HCT116 (cell line): ENCODE measurements around the gene PEMT. TPM values are rescaled to one million over a fixed set of nuclear protein-coding genes. Genes with fewer than 3 reads are reported as not detected.

Experiments used
- ATAC-seq: fragments of 200-7000 bp; cut with Tn5 transposase; 2 replicates; pipeline ENCODE4 v1.9.1; 2020; ENCODE audit warnings: mild to moderate bottlenecking, moderate library complexity
- BruUV-seq: library from RNA; stranded (reverse); fragments of 400-500 nt; replicated peaks from 2 replicates; lab custom pipeline; 2021; lab: Mats Ljungman, UMichigan
- CTCF ChIA-PET: fragments of 300-600 bp; sonication (Branson Sonifier 250); formaldehyde crosslinking; loops from one replicate; lab custom pipeline; 2021; ENCODE audit warnings: antibody characterized with exemption; lab: Charles Lee
- POLR2A ChIA-PET: fragments of 300-600, 350-600 bp; sonication (Branson Sonifier 250); formaldehyde crosslinking; loops from one replicate; lab custom pipeline; 2021; ENCODE audit warnings: antibody characterized with exemption; lab: Charles Lee
- RAD21 ChIA-PET, 2 experiments: fragments of 300-600 bp; sonication (Branson Sonifier 250); formaldehyde crosslinking; loops; one replicate each; lab custom pipeline; 2023; ENCODE audit warnings: low total read pairs in 2 of 2; ENCODE audit not compliant: uncharacterized antibody in 2 of 2, unreplicated experiment in 2 of 2, low non-redundant PET in 1 of 2; lab: Charles Lee
- DNase-seq: peaks from one replicate; pipeline ENCODE4 v3.0.0-alpha.2; 2010; ENCODE audit warnings: low read depth, low spot score
- H2AFZ ChIP-seq: fragments of 200-600 bp; shearing (Covaris generic), sonication (generic); 2 replicates; pipeline ENCODE4 v1.6.1; 2017; ENCODE audit warnings: low read depth, mixed run types, mixed read lengths, antibody characterized with exemption, low read length; ENCODE audit not compliant: poor library complexity, severe bottlenecking
- H3K27ac ChIP-seq: 2 replicates; pipeline ENCODE4 v1.5.1; 2012; ENCODE audit warnings: low read depth, low read length
- H3K27me3 ChIP-seq: fragments of 200-600 bp; sonication (generic); 2 replicates; pipeline ENCODE4 v1.6.1; 2016; ENCODE audit warnings: mixed run types, low read length, mixed read lengths; ENCODE audit not compliant: insufficient read depth
- H3K36me3 ChIP-seq, 2 experiments: fragments of 200-500 bp in 1 of 2; fragments of 200-600 bp in 1 of 2; sonication (Bioruptor generic) in 1 of 2; sonication (generic) in 1 of 2; 2 replicates each; pipeline versions ENCODE4 v1.5.1 to v1.6.1; 2014 to 2016; ENCODE audit warnings: low read length in 2 of 2, inconsistent platforms in 1 of 2, mixed read lengths in 1 of 2, mixed run types in 1 of 2; ENCODE audit not compliant: insufficient read depth in 2 of 2, control insufficient read depth in 1 of 2
- H3K4me1 ChIP-seq, 2 experiments: fragments of 200-600 bp in 1 of 2; sonication (generic) in 1 of 2; 2 replicates each; pipeline versions ENCODE4 v1.5.1 to v1.6.1; 2012 to 2017; ENCODE audit warnings: low read length in 2 of 2, inconsistent platforms in 1 of 2, mild to moderate bottlenecking in 1 of 2, mixed read lengths in 1 of 2, mixed run types in 1 of 2, moderate library complexity in 1 of 2; ENCODE audit not compliant: insufficient read depth in 2 of 2, control insufficient read depth in 1 of 2
- H3K4me2 ChIP-seq: fragments of 200-600 bp; sonication (generic); 2 replicates; pipeline ENCODE4 v1.6.1; 2017; ENCODE audit warnings: mixed run types, low read length, mixed read lengths
- H3K4me3 ChIP-seq, 2 experiments: fragments of 200-600 bp in 1 of 2; sonication (generic) in 1 of 2; replicated peaks in 1 of 2; 2 replicates each; pipeline ENCODE4 v1.5.1; 2011 to 2016; ENCODE audit warnings: low read length in 2 of 2, control low read depth in 1 of 2, low read depth in 1 of 2, mild to moderate bottlenecking in 1 of 2, mixed read lengths in 1 of 2, mixed run types in 1 of 2
- H3K79me2 ChIP-seq: fragments of 200-600 bp; sonication (generic); 2 replicates; pipeline ENCODE4 v1.6.1; 2017; ENCODE audit warnings: mild to moderate bottlenecking, mixed run types, low read length, moderate library complexity, mixed read lengths; ENCODE audit not compliant: insufficient read depth
- H3K9ac ChIP-seq: fragments of 200-600 bp; sonication (generic); 2 replicates; pipeline ENCODE4 v1.6.1; 2016; ENCODE audit warnings: low read length, mixed read lengths
- H3K9me2 ChIP-seq: fragments of 200-600 bp; sonication (generic), shearing (Covaris generic); 2 replicates; pipeline ENCODE4 v1.6.1; 2017; ENCODE audit warnings: mixed run types, mild to moderate bottlenecking, moderate library complexity; ENCODE audit not compliant: insufficient read depth
- H3K9me3 ChIP-seq, 2 experiments: fragments of 200-500 bp in 1 of 2; fragments of 200-600 bp in 1 of 2; sonication (Bioruptor generic) in 1 of 2; sonication (generic) in 1 of 2; 2 replicates each; pipeline ENCODE4 v1.6.1; 2014 to 2017; ENCODE audit warnings: low read length in 2 of 2, mixed read lengths in 2 of 2, inconsistent platforms in 1 of 2, low read depth in 1 of 2, mild to moderate bottlenecking in 1 of 2, mixed run types in 1 of 2, moderate library complexity in 1 of 2; ENCODE audit not compliant: control insufficient read depth in 1 of 2, insufficient read depth in 1 of 2
- H4K20me1 ChIP-seq: fragments of 200-600 bp; sonication (generic), shearing (Covaris generic); 2 replicates; pipeline ENCODE4 v1.6.1; 2017; ENCODE audit warnings: mixed run types, mild to moderate bottlenecking, moderate library complexity; ENCODE audit not compliant: insufficient read depth
- ATF3 ChIP-seq: IDR thresholded peaks from 2 replicates; pipeline ENCODE4 v1.6.1; 2012
- CBX3 ChIP-seq: IDR thresholded peaks from 2 replicates; pipeline ENCODE4 v1.6.1; 2012; ENCODE audit warnings: low read depth
- CEBPB ChIP-seq: IDR thresholded peaks from 2 replicates; pipeline ENCODE4 v1.6.1; 2012; ENCODE audit warnings: low read depth
- CTCF ChIP-seq, 3 experiments: fragments of 200-600 bp in 1 of 3; sonication (generic) in 1 of 3; IDR thresholded peaks in 2 of 3; conservative IDR thresholded peaks in 1 of 3; 2 replicates each; pipeline ENCODE4 v1.5.1; 2012 to 2017; ENCODE audit warnings: low read depth in 2 of 3, low read length in 2 of 3, antibody characterized with exemption in 1 of 3, borderline replicate concordance in 1 of 3, control low read depth in 1 of 3, mild to moderate bottlenecking in 1 of 3, mixed read lengths in 1 of 3, mixed run types in 1 of 3, moderate library complexity in 1 of 3; ENCODE audit not compliant: insufficient read depth in 1 of 3
- ELF1 ChIP-seq: IDR thresholded peaks from 2 replicates; pipeline ENCODE4 v1.6.1; 2012; ENCODE audit warnings: low read depth, borderline replicate concordance
- EZH2 ChIP-seq: fragments of 200-600 bp; sonication (generic); IDR thresholded peaks from 2 replicates; pipeline ENCODE4 v1.6.1; 2017; ENCODE audit warnings: antibody characterized with exemption, mixed run types
- MAX ChIP-seq: IDR thresholded peaks from 2 replicates; pipeline ENCODE4 v1.6.1; 2012
- REST ChIP-seq: IDR thresholded peaks from 2 replicates; pipeline ENCODE4 v1.6.1; 2012; ENCODE audit warnings: low read depth
- intact Hi-C: fragments of 100-400 bp; cut with micrococcal nuclease; formaldehyde crosslinking; loops from 2 replicates; pipeline ENCODE4 v1.10.0; 2022
- total RNA-seq: library from RNA; stranded (reverse); gene quantifications from one replicate; pipeline ENCODE4 v1.2.1, GENCODE V29; 2021; ENCODE audit not compliant: unreplicated experiment

PEMT gene
- total RNA-seq, 1 experiment from 2014 or later = 52.1 TPM

GRCh38 chr17:17507465-17508011 is 84.0 kb downstream of the PEMT start:
- H3K79me2 ChIP-seq = no peaks in the 10 kb centered on the region
- no peak overlapping the region for H3K27ac ChIP-seq
- intact Hi-C loops = no loop called here
- RAD21 ChIA-PET = no interaction called here
- H3K9me2 ChIP-seq = no peaks in the 10 kb centered on the region
- H3K36me3 ChIP-seq = no peaks in the 10 kb centered on the region
- H3K4me3 ChIP-seq = no peak overlapping the region
- DNase-seq = no peak
- H3K9me3 ChIP-seq = no peaks in the 10 kb centered on the region
- H3K4me2 ChIP-seq = no peak overlapping the region
- H4K20me1 ChIP-seq = no peaks in the 10 kb centered on the region
- no peak overlapping the region for H3K9ac ChIP-seq
- ATAC-seq = no peak
- H3K27me3 ChIP-seq = no peaks in the 10 kb centered on the region
- peaks cover 5 to 28% of the 10 kb centered on the region in 2 experiments; a peak in 3 of 4 replicates for H3K4me1 ChIP-seq
- POLR2A ChIA-PET = no interaction called here
- no peak for TF ChIP-seq EZH2
- no TSS peak for BruUV-seq
- CTCF ChIA-PET = interaction anchor here (3.3 kb wide), 1 partner anchor 11 kb away, joined by 14 read pairs; the partner anchor contains the start of gene RASD1
- no peak overlapping the region for H2AFZ ChIP-seq

GRCh38 chr17:17506893-17507464 is 84.5 kb downstream of the PEMT start:
- Histone ChIP-seq H3K36me3 (no peaks in the 10 kb centered on the region), H3K4me1 (peaks cover 3 to 22% of the 10 kb centered on the region in 2 experiments; a peak in 3 of 4 replicates)
- TF ChIP-seq CEBPB (no peak), REST (no peak), CBX3 (no peak), ELF1 (no peak), CTCF (IDR thresholded peaks at IDR 0.05 in 2 of 3, conservative IDR thresholded peaks at IDR 0.05 in 1 of 3; ENCODE audit: borderline replicate concordance in 1 of 3, insufficient read depth in 1 of 3, low read depth in 2 of 3, low read length in 2 of 3) (no peak), ATF3 (no peak), MAX (no peak)
- TF ChIP-seq, all 23 proteins: peak for 0
- intact Hi-C loops = no loop called here
- H3K27ac ChIP-seq = no peak overlapping the region
- no peaks in the 10 kb centered on the region for H3K79me2 ChIP-seq
- H3K27me3 ChIP-seq = no peaks in the 10 kb centered on the region
- RAD21 ChIA-PET = no interaction called here
- H3K9me2 ChIP-seq = no peaks in the 10 kb centered on the region
- H2AFZ ChIP-seq = no peak overlapping the region
- H3K4me2 ChIP-seq = no peak overlapping the region
- ATAC-seq (no peak), DNase-seq (no peak)
- H3K9ac ChIP-seq = no peak overlapping the region
- H3K9me3 ChIP-seq = no peaks in the 10 kb centered on the region
- POLR2A ChIA-PET = no interaction called here
- CTCF ChIA-PET = interaction anchor here (3.3 kb wide), 1 partner anchor 10 kb away, joined by 14 read pairs; the partner anchor contains the start of gene RASD1
- no peaks in the 10 kb centered on the region for H4K20me1 ChIP-seq
- H3K4me3 ChIP-seq = no peak overlapping the region
- no TSS peak for BruUV-seq
